Sigmoid colon (tissue), 7 donors: ENCODE data around the gene VPS54. TPM values are rescaled to one million over a fixed set of nuclear protein-coding genes. Genes with fewer than 3 reads are reported as not detected.

Source experiments
- DNase-seq: peaks from one replicate; pipeline ENCODE4 v3.0.0-alpha.2; 2019
- H3K27ac ChIP-seq, 4 donors: fragments of 200-600 bp; sonication (generic); one replicate each; pipeline ENCODE4 v1.5.1; 2016 to 2019; ENCODE audit warnings: mild to moderate bottlenecking in 1 of 4
- H3K27me3 ChIP-seq, 3 donors: fragments of 200-600 bp; sonication (generic); one replicate each; pipeline ENCODE4 v1.5.1; 2019; ENCODE audit warnings: mild to moderate bottlenecking in 1 of 3
- H3K36me3 ChIP-seq, 4 donors: fragments of 200-600 bp; sonication (generic); one replicate each; pipeline ENCODE4 v1.5.1; 2016 to 2019
- H3K4me1 ChIP-seq, 4 donors: fragments of 200-600 bp; sonication (generic); one replicate each; pipeline ENCODE4 v1.5.1; 2017 to 2019
- H3K4me3 ChIP-seq, 4 donors: fragments of 200-600 bp; sonication (generic); one replicate each; pipeline ENCODE4 v1.5.1; 2017 to 2019; ENCODE audit warnings: mild to moderate bottlenecking in 2 of 4, moderate library complexity in 1 of 4
- H3K9me3 ChIP-seq, 4 donors: fragments of 200-600 bp in 3 of 4; sonication (generic) in 3 of 4; one replicate each; pipeline versions ENCODE4 v1.5.1 to v1.6.1; 2013 to 2019
- CTCF ChIP-seq, 4 experiments: fragments of 450-650 bp in 3 of 4; fragments of 200-600 bp in 1 of 4; IDR thresholded peaks; one replicate each; pipeline ENCODE4 v1.5.1; 2016 to 2019; ENCODE audit warnings: antibody characterized with exemption in 4 of 4, mild to moderate bottlenecking in 3 of 4, moderate library complexity in 2 of 4
- EP300 ChIP-seq, 4 donors: sonication (generic); formaldehyde crosslinking; IDR thresholded peaks; one replicate each; pipeline ENCODE4 v1.6.1; 2017; ENCODE audit warnings: antibody characterized with exemption in 4 of 4
- POLR2A ChIP-seq, 2 donors: fragments of 450-650 bp; IDR thresholded peaks; one replicate each; pipeline ENCODE4 v1.6.1; 2016; ENCODE audit warnings: antibody characterized with exemption in 2 of 2, mild to moderate bottlenecking in 2 of 2, moderate library complexity in 2 of 2
- POLR2AphosphoS5 ChIP-seq, 4 donors: sonication (generic); formaldehyde crosslinking; IDR thresholded peaks; one replicate each; pipeline ENCODE4 v1.6.1; 2017; ENCODE audit warnings: antibody characterized with exemption in 4 of 4
- WGBS, 2 donors: extraction: QIAGEN DNeasy Blood & Tissue Kit; methylation state at CpG; one replicate each; pipeline ENCODE4 v1.1.7; 2013; 5-methylcytosine and 5-hydroxymethylcytosine counted together
- intact Hi-C: fragments of 100-400 bp; cut with DNase I; formaldehyde crosslinking; loops from one replicate; pipeline ENCODE4 v1.15.1; 2023
- polyA plus RNA-seq, 3 donors: library from polyadenylated mRNA; stranded (reverse); fragments of 200-250 nt; gene quantifications; one replicate each; pipeline ENCODE4 v1.2.3, GENCODE V29; 2013
- total RNA-seq, 4 donors: library from RNA; depleted of rRNA; stranded (reverse); fragments of >200 nt; gene quantifications; one replicate each; pipeline ENCODE4 v1.1.0, GENCODE V29; 2016
- donor health status: healthy with polysubstance abuse.
- donor health status: Bipolar disorder and iron deficiency.
- donor health status: healthy.

Gene VPS54
- total and polyA plus RNA-seq, 7 donors: 9.7 to 27.5 (median 24.9) TPM

- Histone ChIP-seq H3K27ac (peak overlapping the region in 1 of 4 donors; percentile 14), H3K36me3 (no peaks in the 10 kb centered on the region), H3K4me1 (no peaks in the 10 kb centered on the region), H3K4me3 (no peak overlapping the region), H3K27me3 (no peaks in the 10 kb centered on the region), H3K9me3 (no peaks in the 10 kb centered on the region)
- TF ChIP-seq EP300 (IDR thresholded peaks at IDR 0.05) (no peak), POLR2A (IDR thresholded peaks at IDR 0.05) (no peak), POLR2AphosphoS5 (IDR thresholded peaks at IDR 0.05) (no peak), CTCF (IDR thresholded peaks at IDR 0.05) (no peak)
- WGBS, 2 donors: 86 to 95% methylated on average over 3 of the region's 3 CpGs
- intact Hi-C loops: loop anchor here (5.0 to 10.0 kb wide), 3 partner anchors 90 to 260 kb away; partner anchors contain the start of gene PELI1
- DNase-seq: no peak
These were observed 33.4 kb upstream of the VPS54 start for GRCh38 chr2:64052463-64053241.

- no peaks in the 10 kb centered on the region for H3K4me1 ChIP-seq
- H3K36me3 ChIP-seq: no peaks in the 10 kb centered on the region
- H3K4me3 ChIP-seq: no peak overlapping the region
- TF ChIP-seq CTCF (IDR thresholded peaks at IDR 0.05) (peak; percentile 86 to 88 (median 86)), EP300 (IDR thresholded peaks at IDR 0.05) (no peak), POLR2AphosphoS5 (IDR thresholded peaks at IDR 0.05) (peak in 1 of 4 donors; percentile 28), POLR2A (IDR thresholded peaks at IDR 0.05) (no peak)
- H3K27ac ChIP-seq: no peak overlapping the region
- intact Hi-C loops: loop anchor here (1.0 to 10.0 kb wide), 5 partner anchors 93 to 439 kb away; partner anchors contain the start of gene PELI1
- DNase-seq: peak; percentile 76
- no peaks in the 10 kb centered on the region for H3K27me3 ChIP-seq
- 10 to 13% methylated on average over 3 of the region's 3 CpGs for WGBS, 2 donors
- H3K9me3 ChIP-seq: no peaks in the 10 kb centered on the region
These were observed 30.5 kb upstream of the VPS54 start for GRCh38 chr2:64049633-64050220.

GRCh38 chr2:64045938-64046337 is 26.7 kb upstream of the VPS54 start:
- no peak overlapping the region for H3K4me3 ChIP-seq
- intact Hi-C loops: no loop called here
- 96 to 98% methylated on average over 2 of the region's 2 CpGs for WGBS, 2 donors

GRCh38 chr2:64040161-64040560 is 20.9 kb upstream of the VPS54 start:
- Histone ChIP-seq H3K27me3 (no peaks in the 10 kb centered on the region), H3K36me3 (no peaks in the 10 kb centered on the region), H3K9me3 (no peaks in the 10 kb centered on the region), H3K4me1 (no peaks in the 10 kb centered on the region), H3K4me3 (no peak overlapping the region), H3K27ac (no peak overlapping the region)
- no peak for TF ChIP-seq POLR2AphosphoS5 (IDR thresholded peaks at IDR 0.05)
- TF ChIP-seq POLR2A (IDR thresholded peaks at IDR 0.05): no peak
- no peak for TF ChIP-seq EP300 (IDR thresholded peaks at IDR 0.05)
- TF ChIP-seq CTCF (IDR thresholded peaks at IDR 0.05): no peak
- intact Hi-C loops: no loop called here
- DNase-seq: no peak
- WGBS, 2 donors: 48 to 79% methylated on average over 3 of the region's 3 CpGs

More at GRCh38 chr2:64045938-64046337, 26.7 kb upstream of the VPS54 start:
- no peak for TF ChIP-seq POLR2AphosphoS5 (IDR thresholded peaks at IDR 0.05)
- no peak for DNase-seq
- Histone ChIP-seq H3K9me3 (no peaks in the 10 kb centered on the region), H3K27me3 (no peaks in the 10 kb centered on the region), H3K27ac (no peak overlapping the region), H3K4me1 (no peaks in the 10 kb centered on the region), H3K36me3 (no peaks in the 10 kb centered on the region)

GRCh38 chr2:64036034-64036705 is 16.9 kb upstream of the VPS54 start:
- 66 to 84% methylated on average over 5 of the region's 5 CpGs for WGBS, 2 donors
- H3K27ac ChIP-seq: no peak overlapping the region
- H3K36me3 ChIP-seq: no peaks in the 10 kb centered on the region
- no peak overlapping the region for H3K4me3 ChIP-seq
- H3K27me3 ChIP-seq: no peaks in the 10 kb centered on the region
- no peak for DNase-seq
- intact Hi-C loops: no loop called here
- no peaks in the 10 kb centered on the region for H3K9me3 ChIP-seq
- no peaks in the 10 kb centered on the region for H3K4me1 ChIP-seq
- no peak for TF ChIP-seq POLR2AphosphoS5 (IDR thresholded peaks at IDR 0.05)
- no peak for TF ChIP-seq CTCF (IDR thresholded peaks at IDR 0.05)
- no peak for TF ChIP-seq POLR2A (IDR thresholded peaks at IDR 0.05)
- no peak for TF ChIP-seq EP300 (IDR thresholded peaks at IDR 0.05)
